ENCODE results near the gene TRMT1L. TPM values are rescaled to one million over a fixed set of nuclear protein-coding genes. Genes with fewer than 3 reads are reported as not detected.

The TRMT1L gene
- total RNA-seq, 4 donors from 2014 or later, result 7.6 to 19.1 (median 14.1) TPM

DNA sequence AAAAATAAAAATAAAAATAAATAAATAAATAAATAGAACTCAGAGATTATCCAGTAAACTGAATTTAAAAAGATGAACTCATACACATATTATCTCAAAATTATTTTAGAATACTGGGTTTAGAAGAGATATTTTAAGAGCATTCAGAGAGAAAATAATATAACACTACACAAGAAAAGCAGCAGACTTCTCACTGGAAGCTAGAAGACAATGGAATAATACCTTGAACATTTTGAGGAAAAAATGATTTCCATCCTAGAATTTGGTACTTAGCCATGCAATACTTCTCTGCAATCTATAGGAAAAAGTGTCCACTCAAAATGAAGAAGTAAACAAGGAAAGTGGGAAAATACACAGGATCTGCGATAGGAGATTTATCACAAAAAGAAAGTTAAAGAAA lies 24.2 kb downstream of the TRMT1L start:
- TF ChIP-seq, protein P1, sequence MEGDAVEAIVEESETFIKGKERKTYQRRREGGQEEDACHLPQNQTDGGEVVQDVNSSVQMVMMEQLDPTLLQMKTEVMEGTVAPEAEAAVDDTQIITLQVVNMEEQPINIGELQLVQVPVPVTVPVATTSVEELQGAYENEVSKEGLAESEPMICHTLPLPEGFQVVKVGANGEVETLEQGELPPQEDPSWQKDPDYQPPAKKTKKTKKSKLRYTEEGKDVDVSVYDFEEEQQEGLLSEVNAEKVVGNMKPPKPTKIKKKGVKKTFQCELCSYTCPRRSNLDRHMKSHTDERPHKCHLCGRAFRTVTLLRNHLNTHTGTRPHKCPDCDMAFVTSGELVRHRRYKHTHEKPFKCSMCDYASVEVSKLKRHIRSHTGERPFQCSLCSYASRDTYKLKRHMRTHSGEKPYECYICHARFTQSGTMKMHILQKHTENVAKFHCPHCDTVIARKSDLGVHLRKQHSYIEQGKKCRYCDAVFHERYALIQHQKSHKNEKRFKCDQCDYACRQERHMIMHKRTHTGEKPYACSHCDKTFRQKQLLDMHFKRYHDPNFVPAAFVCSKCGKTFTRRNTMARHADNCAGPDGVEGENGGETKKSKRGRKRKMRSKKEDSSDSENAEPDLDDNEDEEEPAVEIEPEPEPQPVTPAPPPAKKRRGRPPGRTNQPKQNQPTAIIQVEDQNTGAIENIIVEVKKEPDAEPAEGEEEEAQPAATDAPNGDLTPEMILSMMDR (IDR thresholded peaks at IDR 0.05), result no peak
- TF ChIP-seq POLR2A (IDR thresholded peaks at IDR 0.05) (no peak), POLR2AphosphoS5 (IDR thresholded peaks at IDR 0.05) (no peak), EP300 (IDR thresholded peaks at IDR 0.05) (no peak)
- H3K36me3 ChIP-seq, result peaks cover 67% of the 10 kb centered on the region
- WGBS, result 95% methylated on average over 1 of the region's 1 CpG

DNA sequence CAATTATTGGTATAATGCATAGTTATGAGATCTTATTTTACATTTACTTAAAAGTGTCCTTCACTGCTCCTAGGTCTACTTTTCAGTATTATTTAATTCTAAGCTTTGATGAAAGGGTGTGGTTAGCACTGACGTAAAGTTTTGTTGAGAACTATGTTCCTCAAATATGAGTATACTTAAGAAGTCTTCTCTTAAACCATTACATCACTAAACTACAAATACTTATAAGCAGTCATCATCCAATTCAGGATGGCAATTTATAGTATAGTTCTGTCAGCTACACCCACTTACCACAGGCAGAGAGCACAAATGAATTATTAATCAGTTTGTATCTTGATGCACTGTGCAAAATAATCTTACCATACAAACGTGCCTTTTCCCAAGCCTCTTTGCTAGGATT lies 27.0 kb downstream of the TRMT1L start:
- no peaks in the 10 kb centered on the region for H3K27me3 ChIP-seq
- no peak overlapping the region for H3K27ac ChIP-seq
- 85% methylated on average over 2 of the region's 2 CpGs for WGBS
- H3K36me3 ChIP-seq, result peaks cover 72% of the 10 kb centered on the region
- H3K4me1 ChIP-seq, result no peaks in the 10 kb centered on the region
- no peaks in the 10 kb centered on the region for H3K9me3 ChIP-seq
- TF ChIP-seq POLR2AphosphoS5 (IDR thresholded peaks at IDR 0.05) (no peak), EP300 (IDR thresholded peaks at IDR 0.05) (no peak), POLR2A (IDR thresholded peaks at IDR 0.05) (no peak)
- TF ChIP-seq, protein P1 (IDR thresholded peaks at IDR 0.05), result no peak
- no peak for DNase-seq (ENCODE audit: low spot score in 2 of 2)
- no peak overlapping the region for H3K4me3 ChIP-seq

More for the DNA sequence above, 24.2 kb downstream of the TRMT1L start:
- no peak overlapping the region for H3K4me3 ChIP-seq
- DNase-seq (ENCODE audit: low spot score in 2 of 2), result no peak
- no peaks in the 10 kb centered on the region for H3K4me1 ChIP-seq
- H3K27me3 ChIP-seq, result no peaks in the 10 kb centered on the region
- no peaks in the 10 kb centered on the region for H3K9me3 ChIP-seq
- no peak overlapping the region for H3K27ac ChIP-seq

DNA sequence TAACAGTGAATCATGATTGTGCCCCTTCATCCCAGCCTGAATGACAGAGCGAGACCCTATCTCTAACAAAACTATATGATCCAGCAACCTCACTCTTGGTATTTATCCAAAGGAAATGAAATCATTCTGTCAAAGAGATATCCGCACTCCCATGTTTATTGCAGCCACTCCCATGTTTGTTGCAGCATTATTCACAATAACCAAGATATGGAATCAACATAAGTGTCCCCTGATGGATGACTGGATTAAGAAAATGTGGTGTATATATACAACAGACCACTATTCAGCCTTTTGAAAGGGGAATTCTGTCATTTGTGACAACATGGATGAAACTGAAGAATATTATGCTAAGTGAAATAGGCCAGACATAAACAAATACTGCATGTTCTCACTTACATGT lies 44.4 kb downstream of the TRMT1L start:
- 71% methylated on average over 2 of the region's 2 CpGs for WGBS
- no peaks in the 10 kb centered on the region for H3K36me3 ChIP-seq
- TF ChIP-seq POLR2AphosphoS5 (IDR thresholded peaks at IDR 0.05), result no peak
- TF ChIP-seq EP300 (IDR thresholded peaks at IDR 0.05), result no peak
- TF ChIP-seq, protein P1 (IDR thresholded peaks at IDR 0.05), result no peak
- TF ChIP-seq POLR2A (IDR thresholded peaks at IDR 0.05), result no peak
- H3K4me1 ChIP-seq, result no peaks in the 10 kb centered on the region
- H3K4me3 ChIP-seq, result no peak overlapping the region
- no peak for DNase-seq (ENCODE audit: low spot score in 2 of 2)
- peaks cover 13% of the 10 kb centered on the region for H3K9me3 ChIP-seq
- H3K27me3 ChIP-seq, result no peaks in the 10 kb centered on the region
- no peak overlapping the region for H3K27ac ChIP-seq

DNA sequence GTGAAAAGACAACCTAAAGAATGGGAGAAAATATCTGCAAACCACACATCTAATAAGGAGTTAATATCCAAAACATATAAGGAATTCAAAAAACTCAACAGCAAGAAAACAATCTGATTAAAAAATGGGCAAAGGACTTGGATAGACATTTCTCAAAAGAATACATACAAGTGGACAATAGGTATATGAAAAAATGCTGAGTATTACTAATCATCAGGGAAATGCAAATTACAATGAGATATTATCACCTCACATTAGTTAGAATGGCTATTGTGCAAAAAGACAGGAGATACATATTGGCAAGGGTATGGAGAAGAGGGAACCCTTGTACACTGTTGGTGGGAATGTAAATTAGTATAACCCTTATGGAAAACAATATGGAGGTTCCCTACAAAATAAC lies 44.9 kb downstream of the TRMT1L start:
- H3K4me1 ChIP-seq, result no peaks in the 10 kb centered on the region
- no peak overlapping the region for H3K27ac ChIP-seq
- TF ChIP-seq POLR2A (IDR thresholded peaks at IDR 0.05), result no peak
- TF ChIP-seq POLR2AphosphoS5 (IDR thresholded peaks at IDR 0.05), result no peak
- TF ChIP-seq, protein P1 (IDR thresholded peaks at IDR 0.05), result no peak
- TF ChIP-seq EP300 (IDR thresholded peaks at IDR 0.05), result no peak
- no peak overlapping the region for H3K4me3 ChIP-seq
- no peaks in the 10 kb centered on the region for H3K27me3 ChIP-seq
- no peaks in the 10 kb centered on the region for H3K36me3 ChIP-seq
- DNase-seq (ENCODE audit: low spot score in 2 of 2), result no peak
- H3K9me3 ChIP-seq, result peaks cover 13% of the 10 kb centered on the region

DNA sequence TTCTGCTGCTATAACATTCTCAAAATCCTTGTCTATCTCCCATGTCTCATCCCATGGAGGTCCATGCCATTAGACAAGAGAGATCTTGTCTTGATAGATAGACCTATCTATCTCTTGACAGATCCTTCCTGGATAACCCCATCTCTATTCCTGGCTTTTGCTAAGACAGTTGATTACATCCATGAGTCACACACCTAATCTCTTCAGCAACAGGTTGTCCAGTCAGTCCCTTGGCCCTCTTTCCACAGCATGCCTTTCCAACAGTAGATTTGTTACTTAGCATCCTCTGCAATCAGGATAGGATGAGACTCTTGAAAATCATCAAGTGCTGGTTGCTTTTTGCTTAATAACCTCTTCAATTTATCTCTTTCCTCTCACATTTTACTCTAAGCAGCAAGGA lies 46.6 kb downstream of the TRMT1L start:
- H3K4me1 ChIP-seq, result no peaks in the 10 kb centered on the region
- DNase-seq (ENCODE audit: low spot score in 2 of 2), result no peak
- H3K36me3 ChIP-seq, result no peaks in the 10 kb centered on the region
- H3K27ac ChIP-seq, result no peak overlapping the region
- H3K4me3 ChIP-seq, result no peak overlapping the region
- TF ChIP-seq, protein P1 (IDR thresholded peaks at IDR 0.05), result no peak
- TF ChIP-seq POLR2AphosphoS5 (IDR thresholded peaks at IDR 0.05) (no peak), POLR2A (IDR thresholded peaks at IDR 0.05) (no peak), EP300 (IDR thresholded peaks at IDR 0.05) (no peak)
- peaks cover 13% of the 10 kb centered on the region for H3K9me3 ChIP-seq
- no peaks in the 10 kb centered on the region for H3K27me3 ChIP-seq
